H1 (cell line): ENCODE results near the gene STX8. TPM values are rescaled to one million over a fixed set of nuclear protein-coding genes. Genes with fewer than 3 reads are reported as not detected.

ENCODE experiments used
- CTCF ChIA-PET: fragments of 300-600 bp; sonication (Branson Sonifier 250); formaldehyde crosslinking; loops from one replicate; lab custom pipeline; 2021; ENCODE audit not compliant: partially characterized antibody; lab: Charles Lee
- POLR2A ChIA-PET: fragments of 300-600 bp; sonication (Branson Sonifier 250); formaldehyde crosslinking; loops from one replicate; lab custom pipeline; 2021; ENCODE audit warnings: inconsistent platforms; ENCODE audit not compliant: partially characterized antibody; lab: Charles Lee
- DNase-seq, 2 experiments: peaks; one replicate each; pipeline versions ENCODE4 v3.0.0 to v3.0.0-alpha.2; 2010 to 2022; ENCODE audit warnings: low spot score in 2 of 2, low read depth in 1 of 2, mixed read lengths in 1 of 2
- FAIRE-seq: peaks from 2 replicates; lab custom pipeline; 2011; peaks lifted over from hg19 to GRCh38; lab: Jason Lieb, UNC
- H2AFZ ChIP-seq: 2 replicates; pipeline ENCODE4 v1.8.1; 2012; ENCODE audit warnings: low read length, inconsistent platforms
- H2AK5ac ChIP-seq: 2 replicates; pipeline ENCODE4 v1.6.1; 2013; ENCODE audit warnings: low read depth, low read length
- H2BK120ac ChIP-seq: replicated peaks from 2 replicates; pipeline ENCODE3; 2013; ENCODE audit warnings: low read depth, low read length, inconsistent platforms
- H2BK12ac ChIP-seq: 2 replicates; pipeline ENCODE4 v1.6.1; 2013; ENCODE audit warnings: low read depth, low read length
- H2BK15ac ChIP-seq: 2 replicates; pipeline ENCODE4 v1.6.1; 2013; ENCODE audit warnings: low read length
- H2BK20ac ChIP-seq: 2 replicates; pipeline ENCODE4 v1.6.1; 2013; ENCODE audit warnings: low read length
- H2BK5ac ChIP-seq: 2 replicates; pipeline ENCODE4 v1.6.1; 2013; ENCODE audit warnings: low read depth, low read length
- H3K14ac ChIP-seq: 2 replicates; pipeline ENCODE4 v1.6.1; 2013; ENCODE audit warnings: inconsistent platforms; ENCODE audit not compliant: insufficient read length
- H3K18ac ChIP-seq: 2 replicates; pipeline ENCODE4 v1.6.1; 2013; ENCODE audit warnings: low read length; ENCODE audit errors: extremely low read depth
- H3K23ac ChIP-seq: 2 replicates; pipeline ENCODE4 v1.6.1; 2013; ENCODE audit warnings: inconsistent platforms; ENCODE audit not compliant: insufficient read length
- H3K23me2 ChIP-seq: 2 replicates; pipeline ENCODE4 v1.6.1; 2013; ENCODE audit warnings: low read depth, low read length
- H3K27ac ChIP-seq: 2 replicates; pipeline ENCODE4 v1.6.1; 2011; ENCODE audit warnings: low read depth, low read length, inconsistent platforms
- H3K27me3 ChIP-seq, 4 experiments: replicated peaks in 1 of 4; 1 replicate in 1 of 4; 2 replicates in 3 of 4; pipeline versions ENCODE4 v1.6.1 to v1.8.1; 2011 to 2013; ENCODE audit warnings: low read length in 3 of 4, mild to moderate bottlenecking in 3 of 4, inconsistent platforms in 2 of 4, mixed read lengths in 2 of 4, moderate library complexity in 1 of 4; ENCODE audit not compliant: control insufficient read depth in 3 of 4, insufficient read depth in 3 of 4; ENCODE audit errors: extremely low read depth in 1 of 4
- H3K36me3 ChIP-seq, 4 experiments: 2 replicates each; pipeline versions ENCODE4 v1.6.1 to v1.8.1; 2011 to 2013; ENCODE audit warnings: mild to moderate bottlenecking in 4 of 4, low read length in 3 of 4, moderate library complexity in 2 of 4, control low read depth in 1 of 4, inconsistent platforms in 1 of 4; ENCODE audit not compliant: insufficient read depth in 4 of 4, control insufficient read depth in 2 of 4
- H3K4ac ChIP-seq: replicated peaks from 2 replicates; pipeline ENCODE3; 2013; ENCODE audit warnings: low read length, low read depth, mixed read lengths, inconsistent platforms; ENCODE audit not compliant: insufficient read length
- H3K4me1 ChIP-seq, 4 experiments: replicated peaks in 1 of 4; 1 replicate in 1 of 4; 2 replicates in 3 of 4; pipeline versions ENCODE4 v1.6.1 to v1.8.1; 2011 to 2013; ENCODE audit warnings: low read length in 3 of 4, inconsistent platforms in 2 of 4, mixed read lengths in 1 of 4; ENCODE audit not compliant: insufficient read depth in 4 of 4, control insufficient read depth in 3 of 4
- H3K4me2 ChIP-seq, 2 experiments: 2 replicates each; pipeline versions ENCODE4 v1.6.1 to v1.8.1; 2011 to 2013; ENCODE audit warnings: low read depth in 2 of 2, low read length in 2 of 2, control low read depth in 1 of 2, inconsistent platforms in 1 of 2, mild to moderate bottlenecking in 1 of 2; ENCODE audit not compliant: insufficient read depth in 1 of 2
- H3K4me3 ChIP-seq, 4 experiments: fragments of 200-600, 300-600 bp in 1 of 4; sonication (generic), shearing (Covaris generic), sonication (Bioruptor Twin) in 1 of 4; 2 replicates each; pipeline versions ENCODE4 v1.5.1 to v1.8.1; 2011 to 2016; ENCODE audit warnings: low read length in 4 of 4, low read depth in 3 of 4, control low read depth in 2 of 4, inconsistent platforms in 2 of 4, mild to moderate bottlenecking in 2 of 4, mixed read lengths in 1 of 4, moderate library complexity in 1 of 4; ENCODE audit not compliant: insufficient read depth in 2 of 4; ENCODE audit errors: extremely low read depth in 1 of 4
- H3K56ac ChIP-seq: replicated peaks from 2 replicates; pipeline ENCODE3; 2013; ENCODE audit warnings: low read depth, mild to moderate bottlenecking, mixed read lengths, low read length, inconsistent platforms; ENCODE audit not compliant: insufficient read length
- H3K79me1 ChIP-seq: 2 replicates; pipeline ENCODE4 v1.6.1; 2013; ENCODE audit warnings: low read depth, low read length, control low read depth
- H3K79me2 ChIP-seq, 2 experiments: 2 replicates each; pipeline versions ENCODE4 v1.6.1 to v1.8.1; 2012 to 2013; ENCODE audit warnings: low read length in 2 of 2, mild to moderate bottlenecking in 2 of 2, inconsistent platforms in 1 of 2; ENCODE audit not compliant: insufficient read depth in 2 of 2, control insufficient read depth in 1 of 2
- H3K9ac ChIP-seq, 4 experiments: replicated peaks in 1 of 4; 1 replicate in 1 of 4; 2 replicates in 3 of 4; pipeline versions ENCODE4 v1.6.1 to v1.8.1; 2011 to 2013; ENCODE audit warnings: low read depth in 3 of 4, low read length in 3 of 4, control low read depth in 2 of 4, mild to moderate bottlenecking in 2 of 4, moderate library complexity in 2 of 4, inconsistent platforms in 1 of 4; ENCODE audit errors: extremely low read depth in 1 of 4
- H3K9me3 ChIP-seq, 2 experiments: 2 replicates each; pipeline versions ENCODE4 v1.6.1 to v1.8.1; 2012 to 2013; ENCODE audit warnings: mild to moderate bottlenecking in 2 of 2, moderate library complexity in 2 of 2, control low read depth in 1 of 2, inconsistent platforms in 1 of 2, low read depth in 1 of 2, low read length in 1 of 2, mixed read lengths in 1 of 2; ENCODE audit not compliant: insufficient read depth in 2 of 2
- H4K20me1 ChIP-seq, 2 experiments: replicated peaks in 1 of 2; 2 replicates each; pipeline versions ENCODE3 to v1.8.1; 2011 to 2013; ENCODE audit warnings: inconsistent platforms in 2 of 2, low read length in 2 of 2, mild to moderate bottlenecking in 1 of 2; ENCODE audit not compliant: insufficient read depth in 2 of 2, control insufficient read depth in 1 of 2
- H4K5ac ChIP-seq: 2 replicates; pipeline ENCODE4 v1.6.1; 2013; ENCODE audit warnings: low read length, low read depth, mixed read lengths, inconsistent platforms; ENCODE audit not compliant: insufficient read length
- H4K8ac ChIP-seq: 2 replicates; pipeline ENCODE4 v1.8.0; 2013; ENCODE audit warnings: mild to moderate bottlenecking, moderate library complexity, low read length, inconsistent platforms; ENCODE audit not compliant: insufficient read depth; ENCODE audit errors: extremely low read depth
- H4K91ac ChIP-seq: replicated peaks from 2 replicates; pipeline ENCODE3; 2013; ENCODE audit warnings: low read length, mixed read lengths, inconsistent platforms; ENCODE audit not compliant: insufficient read length
- SIRT6 ChIP-seq: IDR thresholded peaks from one replicate; pipeline ENCODE4 v1.7.1; 2012; ENCODE audit warnings: low read length, inconsistent platforms
- SP2 ChIP-seq: IDR thresholded peaks from 2 replicates; pipeline ENCODE4 v1.6.1; 2012; ENCODE audit warnings: mild to moderate bottlenecking, low read length, inconsistent platforms
- WGBS, 2 experiments: shearing (Covaris generic) in 1 of 2; methylation state at CpG; one replicate each; pipeline versions ENCODE4 v1.1.6 to v1.1.7; 2013 to 2015; ENCODE audit warnings: low lambda C conversion rate in 2 of 2, mixed read lengths in 2 of 2, inconsistent platforms in 1 of 2, low coverage in 1 of 2, missing lambda C conversion rate in 1 of 2; ENCODE audit not compliant: insufficient replicate concordance in 2 of 2, insufficient coverage in 1 of 2, insufficient read length in 1 of 2; ENCODE audit errors: extremely low coverage in 1 of 2, missing lambda C conversion rate in 1 of 2; 5-methylcytosine and 5-hydroxymethylcytosine counted together
- polyA plus RNA-seq, 7 experiments: library from polyadenylated mRNA; depleted of rRNA in 3 of 7; stranded (reverse) in 5 of 7; unstranded in 2 of 7; fragments of >200 nt in 5 of 7; fragments of 200-250 nt in 2 of 7; gene quantifications; 1 replicate in 5 of 7; 2 replicates in 1 of 7; 4 replicates in 1 of 7; pipeline versions ENCODE4 v1.2.1 to v1.2.3, GENCODE V29; 2011 to 2013; ENCODE audit warnings: missing spikeins in 2 of 7, mixed read lengths in 2 of 7
- total RNA-seq: library from RNA; stranded (reverse); fragmentation: NEBNext Ultra II Directional; extraction: Animal tissue kit (Norgen Biotek cat#: 25700); gene quantifications from 2 replicates; pipeline ENCODE4 v1.2.1, GENCODE V29; 2021

Gene STX8
- total and polyA plus RNA-seq, 2 of the 8 experiments (the other 6 are each of a cell fraction or from before 2014, with no cell fraction given), result 22.8 to 42.5 TPM

- Histone ChIP-seq H2BK120ac (no peak overlapping the region), H3K14ac (no peak overlapping the region), H3K23me2 (peaks cover 3% of the 10 kb centered on the region; the same call in 1 of the 2 replicates), H4K91ac (no peak overlapping the region), H4K8ac (no peak overlapping the region; the same call in 1 of the 2 replicates), H3K9ac (no peak overlapping the region), H3K27ac (no peak overlapping the region), H2BK5ac (no peak overlapping the region), H2AFZ (no peak overlapping the region), H3K56ac (no peak overlapping the region), H3K4me1 (peaks cover 0 to 2% (median 0%) of the 10 kb centered on the region in 4 experiments; a peak in 1 of 7 replicates), H2BK20ac (no peak overlapping the region), H3K4me3 (no peak overlapping the region), H2BK15ac (no peak overlapping the region), H4K20me1 (peaks cover 0 to 3% of the 10 kb centered on the region in 2 experiments), H3K79me1 (no peaks in the 10 kb centered on the region), H2AK5ac (0 out of 2 replicates have a peak overlapping the region, but pooled peaks have one; percentile 65), H3K79me2 (no peaks in the 10 kb centered on the region), H3K27me3 (no peaks in the 10 kb centered on the region; a peak in 1 of 7 replicates), H4K5ac (no peak overlapping the region), H3K23ac (no peak overlapping the region), H3K4me2 (no peak overlapping the region), H3K4ac (no peak overlapping the region), H2BK12ac (no peak overlapping the region), H3K18ac (no peak overlapping the region), H3K36me3 (no peaks in the 10 kb centered on the region), H3K9me3 (0 out of 4 replicates have a peak, but pooled peaks cover 0 to 1% of the 10 kb centered on the region in 2 experiments)
- no peak for FAIRE-seq
- TF ChIP-seq SP2, result no peak
- no peak for TF ChIP-seq SIRT6
- ChIA-PET CTCF (interaction anchor here (0.6 to 2.0 kb wide), 5 partner anchors 9 to 386 kb away, joined by 3 to 6 read pairs (median 3); no protein-coding TSS in a partner anchor), POLR2A (interaction anchor here (1.5 kb wide), 1 partner anchor 10 kb away, joined by 3 read pairs; no protein-coding TSS in a partner anchor)
- WGBS, 2 experiments, result 84% methylated on average over 7 of the region's 7 CpGs; no CpG with 5 or more reads in 1 of the 2 experiments
- DNase-seq, result no peak
These were observed 365.7 kb downstream of the STX8 start for GRCh38 chr17:9209781-9210370.
